Measurements from ENCODE around the gene MEGF10. TPM values are rescaled to one million over a fixed set of nuclear protein-coding genes. Genes with fewer than 3 reads are reported as not detected.

Gene MEGF10
- total and polyA plus RNA-seq, 2 donors (not counting 1 experiment from before 2014, with no cell fraction given), result not detected

DNA sequence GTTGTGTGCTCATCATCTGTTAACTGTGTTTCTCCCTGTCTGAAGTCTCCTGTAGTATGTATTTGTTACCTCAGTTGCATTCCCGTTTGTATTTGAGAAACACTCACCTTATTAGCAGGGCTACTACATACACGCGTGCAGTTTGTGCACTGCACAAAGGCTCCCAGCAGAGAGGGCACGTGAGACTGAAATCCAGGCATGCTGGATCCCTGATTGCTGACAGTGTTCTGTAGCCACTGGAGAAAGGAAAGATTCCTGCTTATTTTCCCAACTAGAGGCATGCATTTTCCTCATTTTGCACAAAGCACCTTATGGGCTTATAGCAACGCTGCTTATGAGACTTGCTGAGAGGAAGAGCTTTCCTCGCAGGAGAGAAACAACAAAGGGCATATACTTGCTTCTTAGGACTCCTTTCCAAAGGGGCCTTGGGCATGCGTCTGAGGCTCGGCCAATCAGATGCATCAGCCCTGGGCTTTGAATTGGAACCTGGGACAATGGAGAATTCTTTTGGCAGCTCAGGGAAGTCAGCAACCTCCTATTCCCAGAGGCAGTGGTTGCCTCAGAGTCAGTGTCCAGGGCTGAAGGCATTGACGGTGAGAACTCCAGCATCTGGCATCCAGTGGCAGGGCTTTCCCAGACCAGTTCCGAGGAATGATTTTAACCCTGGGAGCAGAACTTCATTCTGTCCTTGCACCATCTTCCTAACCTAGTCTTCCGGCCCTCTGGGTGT is 9.9 kb upstream of the MEGF10 start:
- H3K79me2 ChIP-seq (ENCODE audit: control insufficient read depth, insufficient read depth, low read length), result no peaks in the 10 kb centered on the region
- H3K27ac Mint-ChIP-seq, result no peak overlapping the region
- ChIA-PET POLR2A (no interaction called here), CTCF (no interaction called here)
- H3K4me1 Mint-ChIP-seq, result no peaks in the 10 kb centered on the region
- DNase-seq (no peak), ATAC-seq (ENCODE audit: low read depth) (no peak)
- H3K9ac ChIP-seq (ENCODE audit: low read length), result no peak overlapping the region
- TF ChIP-seq EZH2 (IDR thresholded peaks at IDR 0.05; ENCODE audit: borderline replicate concordance, insufficient read depth, low read depth, low read length, poor library complexity, severe bottlenecking), result no peak
- no peak for TF ChIP-seq CTCF (IDR thresholded peaks at IDR 0.05)
- H3K27me3 Mint-ChIP-seq, result peaks cover 30% of the 10 kb centered on the region
- H3K4me3 Mint-ChIP-seq, result no peak overlapping the region
- H2AFZ ChIP-seq (ENCODE audit: insufficient read depth, low read depth, low read length, poor library complexity, severe bottlenecking), result no peak overlapping the region
- H3K36me3 ChIP-seq (replicated peaks in 1 of 2; ENCODE audit: control extremely low read depth in 1 of 2, control insufficient read depth in 1 of 2, extremely low read depth in 1 of 2, insufficient read depth in 2 of 2, low read length in 1 of 2), result no peaks in the 10 kb centered on the region
- peaks cover 0 to 11% (median 3%) of the 10 kb centered on the region in 4 experiments for H3K27me3 ChIP-seq (replicated peaks in 1 of 4; ENCODE audit: control extremely low read depth in 1 of 4, control insufficient read depth in 3 of 4, insufficient read depth in 4 of 4, low read length in 3 of 4)
- intact Hi-C loops (cut with micrococcal nuclease), result no loop called here
- no peak overlapping the region for H3K4me2 ChIP-seq (replicated peaks; ENCODE audit: low read depth, low read length, poor library complexity, severe bottlenecking)
- WGBS (ENCODE audit: insufficient coverage), result 91% methylated on average over 8 of the region's 11 CpGs
- H3K9me3 Mint-ChIP-seq (ENCODE audit: insufficient read depth), result no peaks in the 10 kb centered on the region
- no peak overlapping the region for H3K27ac ChIP-seq (ENCODE audit: low read length in 2 of 2)
- no peaks in the 10 kb centered on the region for H3K9me3 ChIP-seq (ENCODE audit: control extremely low read depth in 1 of 3, control insufficient read depth in 2 of 3, insufficient read depth in 1 of 3, low read length in 2 of 3)
- H3K4me1 ChIP-seq (ENCODE audit: control insufficient read depth in 2 of 2, insufficient read depth in 2 of 2, low read length in 2 of 2), result no peaks in the 10 kb centered on the region
- H4K20me1 ChIP-seq (ENCODE audit: control insufficient read depth, insufficient read depth, low read length, poor library complexity, severe bottlenecking), result no peaks in the 10 kb centered on the region
- H3K4me3 ChIP-seq (ENCODE audit: control extremely low read depth in 1 of 5, extremely low read depth in 1 of 5, insufficient read depth in 1 of 5, low read depth in 2 of 5, low read length in 4 of 5), result no peak overlapping the region

DNA sequence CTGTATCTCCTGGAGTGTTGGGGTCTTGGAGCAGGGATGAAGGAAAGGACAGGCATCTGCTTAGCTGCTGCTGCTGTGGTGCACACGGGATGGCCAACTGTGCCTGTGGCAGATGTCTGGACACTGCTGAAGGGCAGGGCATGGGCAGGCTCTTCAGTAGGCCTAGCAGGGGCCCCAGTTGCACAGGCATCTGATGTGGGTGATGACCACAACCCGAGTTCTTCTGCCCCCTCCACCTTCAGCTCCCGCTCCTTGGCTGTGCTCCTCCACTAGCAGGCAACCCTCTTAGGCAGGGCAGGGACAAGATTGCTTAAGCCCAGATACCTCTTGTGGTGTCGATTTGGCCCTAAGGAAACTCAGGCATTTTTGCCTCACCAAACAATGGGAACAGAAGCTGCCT is 9.0 kb upstream of the MEGF10 start:
- intact Hi-C loops (cut with micrococcal nuclease), result no loop called here
- Mint-ChIP-seq H3K9me3 (ENCODE audit: insufficient read depth) (no peaks in the 10 kb centered on the region), H3K27me3 (peaks cover 35% of the 10 kb centered on the region), H3K27ac (no peak overlapping the region), H3K4me1 (no peaks in the 10 kb centered on the region), H3K4me3 (no peak overlapping the region)
- H3K9ac ChIP-seq (ENCODE audit: low read length), result no peak overlapping the region
- no peak overlapping the region for H3K4me3 ChIP-seq (ENCODE audit: control extremely low read depth in 1 of 5, extremely low read depth in 1 of 5, insufficient read depth in 1 of 5, low read depth in 2 of 5, low read length in 4 of 5)
- no peaks in the 10 kb centered on the region for H3K79me2 ChIP-seq (ENCODE audit: control insufficient read depth, insufficient read depth, low read length)
- no peak overlapping the region for H2AFZ ChIP-seq (ENCODE audit: insufficient read depth, low read depth, low read length, poor library complexity, severe bottlenecking)
- H3K36me3 ChIP-seq (replicated peaks in 1 of 2; ENCODE audit: control extremely low read depth in 1 of 2, control insufficient read depth in 1 of 2, extremely low read depth in 1 of 2, insufficient read depth in 2 of 2, low read length in 1 of 2), result no peaks in the 10 kb centered on the region
- DNase-seq, result no peak
- ATAC-seq (ENCODE audit: low read depth), result no peak
- no peaks in the 10 kb centered on the region for H4K20me1 ChIP-seq (ENCODE audit: control insufficient read depth, insufficient read depth, low read length, poor library complexity, severe bottlenecking)
- no peak overlapping the region for H3K27ac ChIP-seq (ENCODE audit: low read length in 2 of 2)
- H3K27me3 ChIP-seq (replicated peaks in 1 of 4; ENCODE audit: control extremely low read depth in 1 of 4, control insufficient read depth in 3 of 4, insufficient read depth in 4 of 4, low read length in 3 of 4), result peaks cover 0 to 11% (median 3%) of the 10 kb centered on the region in 4 experiments
- TF ChIP-seq CTCF (IDR thresholded peaks at IDR 0.05), result no peak
- no peak for TF ChIP-seq EZH2 (IDR thresholded peaks at IDR 0.05; ENCODE audit: borderline replicate concordance, insufficient read depth, low read depth, low read length, poor library complexity, severe bottlenecking)
- CTCF ChIA-PET, result no interaction called here
- no peaks in the 10 kb centered on the region for H3K4me1 ChIP-seq (ENCODE audit: control insufficient read depth in 2 of 2, insufficient read depth in 2 of 2, low read length in 2 of 2)
- POLR2A ChIA-PET, result no interaction called here
- H3K4me2 ChIP-seq (replicated peaks; ENCODE audit: low read depth, low read length, poor library complexity, severe bottlenecking), result no peak overlapping the region
- H3K9me3 ChIP-seq (ENCODE audit: control extremely low read depth in 1 of 3, control insufficient read depth in 2 of 3, insufficient read depth in 1 of 3, low read length in 2 of 3), result no peaks in the 10 kb centered on the region
- 93% methylated on average over 3 of the region's 4 CpGs for WGBS (ENCODE audit: insufficient coverage)
